Measurements from ENCODE around the gene OSR1. TPM values are rescaled to one million over a fixed set of nuclear protein-coding genes. Genes with fewer than 3 reads are reported as not detected.

OSR1 gene
- total and polyA plus RNA-seq, 10 of the 15 experiments (the other 5 are each of a cell fraction or from before 2014, with no cell fraction given): not detected

- Histone ChIP-seq H3K36me3 (ENCODE audit: control insufficient read depth in 2 of 2, insufficient read depth in 2 of 2, low read length in 1 of 2) (no peaks in the 10 kb centered on the region), H2AFZ (ENCODE audit: control insufficient read depth, low read depth, low read length) (no peak overlapping the region), H3K4me1 (ENCODE audit: control insufficient read depth, insufficient read depth, low read length) (no peaks in the 10 kb centered on the region), H4K20me1 (ENCODE audit: control insufficient read depth, insufficient read depth) (no peaks in the 10 kb centered on the region), H3K4me3 (no peak overlapping the region), H3K9me3 (replicated peaks; ENCODE audit: control insufficient read depth, insufficient read depth, low read length) (no peaks in the 10 kb centered on the region), H3K27ac (ENCODE audit: control insufficient read depth, insufficient read depth) (no peak overlapping the region), H3K27me3 (replicated peaks in 1 of 2; ENCODE audit: control insufficient read depth in 2 of 2, insufficient read depth in 2 of 2, low read length in 1 of 2) (peaks cover 24 to 27% of the 10 kb centered on the region in 2 experiments), H3K4me2 (ENCODE audit: control insufficient read depth, insufficient read depth) (no peak overlapping the region), H3K9ac (ENCODE audit: control insufficient read depth, insufficient read depth, low read length) (no peak overlapping the region), H3K79me2 (ENCODE audit: control insufficient read depth, insufficient read depth, low read length) (no peaks in the 10 kb centered on the region)
- CTCF ChIA-PET: no interaction called here
- no peak for TF ChIP-seq SIX5 (IDR thresholded peaks at IDR 0.05; ENCODE audit: low read depth, low read length, severe bottlenecking)
- no peak for TF ChIP-seq ZNF274 (IDR thresholded peaks at IDR 0.05; ENCODE audit: insufficient read depth, insufficient read length)
- no peak for TF ChIP-seq ATF3 (IDR thresholded peaks at IDR 0.05; ENCODE audit: borderline replicate concordance, extremely low read depth, low read depth, low read length)
- TF ChIP-seq CUX1 (IDR thresholded peaks at IDR 0.05; ENCODE audit: insufficient replicate concordance, low read depth, low read length): no peak
- no peak for TF ChIP-seq EED (IDR thresholded peaks at IDR 0.05; ENCODE audit: low read depth)
- TF ChIP-seq MEF2B (IDR thresholded peaks at IDR 0.05; ENCODE audit: partially characterized antibody, poor library complexity, severe bottlenecking): no peak
- no peak for TF ChIP-seq MAX (IDR thresholded peaks at IDR 0.05; ENCODE audit: low read depth, low read length)
- TF ChIP-seq BACH1 (IDR thresholded peaks at IDR 0.05; ENCODE audit: borderline replicate concordance): no peak
- no peak for TF ChIP-seq NFYA (IDR thresholded peaks at IDR 0.05; ENCODE audit: borderline replicate concordance, low read depth, low read length)
- no TSS peak for BruUV-seq (replicated peaks)
- DNase-seq (ENCODE audit: low read depth, low spot score) (no peak), ATAC-seq (no peak), FAIRE-seq (no peak)
- WGBS (ENCODE audit: insufficient coverage, insufficient replicate concordance, low lambda C conversion rate, missing lambda C conversion rate): 56% methylated on average over 40 of the region's 40 CpGs
- RAD21 ChIA-PET (ENCODE audit: unreplicated experiment): no interaction called here
- in situ Hi-C loops (cut with MboI): loop anchor here (5.0 kb wide), 1 partner anchor 509 kb away; no protein-coding TSS in a partner anchor
- POLR2A ChIA-PET: no interaction called here
- SMC1A ChIA-PET (ENCODE audit: uncharacterized antibody, unreplicated experiment): no interaction called here
- intact Hi-C loops (cut with micrococcal nuclease; ENCODE audit: unreplicated experiment): no loop called here
These were observed 5.3 kb downstream of the OSR1 start for GRCh38 chr2:19352946-19353720.
